H9 (cell line): ENCODE results near the gene BACH2. TPM values are rescaled to one million over a fixed set of nuclear protein-coding genes. Genes with fewer than 3 reads are reported as not detected.

Source experiments
- DNase-seq: peaks from one replicate; pipeline ENCODE4 v3.0.0-alpha.2; 2017
- H2AFZ ChIP-seq: one replicate; pipeline ENCODE4 v1.6.1; 2013; ENCODE audit warnings: mild to moderate bottlenecking, low read length, control low read depth, moderate library complexity
- H2AK5ac ChIP-seq: 2 replicates; pipeline ENCODE4 v1.6.1; 2013; ENCODE audit warnings: low read length, control low read depth, mixed read lengths; ENCODE audit not compliant: insufficient read length
- H2BK120ac ChIP-seq: one replicate; pipeline ENCODE4 v1.6.1; 2013; ENCODE audit warnings: low read depth, mild to moderate bottlenecking, low read length, control low read depth, inconsistent platforms; ENCODE audit not compliant: poor library complexity, severe bottlenecking
- H2BK12ac ChIP-seq: 2 replicates; pipeline ENCODE4 v1.6.1; 2013; ENCODE audit warnings: low read length, control low read depth, mixed read lengths, low read depth; ENCODE audit not compliant: insufficient read length
- H2BK15ac ChIP-seq: 2 replicates; pipeline ENCODE4 v1.6.1; 2013; ENCODE audit warnings: low read depth, low read length, control low read depth
- H2BK20ac ChIP-seq: one replicate; pipeline ENCODE4 v1.6.1; 2013; ENCODE audit warnings: low read depth, mild to moderate bottlenecking, low read length, control low read depth, inconsistent platforms; ENCODE audit not compliant: poor library complexity, severe bottlenecking
- H2BK5ac ChIP-seq: 2 replicates; pipeline ENCODE4 v1.6.1; 2013; ENCODE audit warnings: low read length, control low read depth, mixed read lengths; ENCODE audit not compliant: insufficient read length
- H3K14ac ChIP-seq: 2 replicates; pipeline ENCODE4 v1.6.1; 2013; ENCODE audit warnings: low read length, control low read depth; ENCODE audit not compliant: insufficient read depth
- H3K18ac ChIP-seq: 2 replicates; pipeline ENCODE4 v1.6.1; 2013; ENCODE audit warnings: low read depth, mild to moderate bottlenecking, mixed read lengths, low read length, control low read depth; ENCODE audit not compliant: insufficient read length
- H3K23ac ChIP-seq: 2 replicates; pipeline ENCODE4 v1.6.1; 2013; ENCODE audit warnings: low read length, control low read depth, mixed read lengths, low read depth; ENCODE audit not compliant: insufficient read length
- H3K23me2 ChIP-seq: 2 replicates; pipeline ENCODE4 v1.6.1; 2013; ENCODE audit warnings: low read depth, mild to moderate bottlenecking, mixed read lengths, low read length, control low read depth; ENCODE audit not compliant: insufficient read length, poor library complexity, severe bottlenecking
- H3K27ac ChIP-seq: 2 replicates; pipeline ENCODE4 v1.5.1; 2013; ENCODE audit warnings: low read length, control low read depth, mixed read lengths, low read depth; ENCODE audit not compliant: insufficient read length
- H3K27me3 ChIP-seq: 2 replicates; pipeline ENCODE4 v1.6.1; 2013; ENCODE audit warnings: low read length, control low read depth, inconsistent platforms; ENCODE audit not compliant: insufficient read depth
- H3K4ac ChIP-seq: 2 replicates; pipeline ENCODE4 v1.6.1; 2013; ENCODE audit warnings: low read depth, mild to moderate bottlenecking, control low read depth, inconsistent platforms, low read length, moderate library complexity
- H3K4me1 ChIP-seq: 2 replicates; pipeline ENCODE4 v1.6.1; 2013; ENCODE audit warnings: low read length, control low read depth, inconsistent platforms; ENCODE audit not compliant: insufficient read depth
- H3K4me2 ChIP-seq: 2 replicates; pipeline ENCODE4 v1.6.1; 2013; ENCODE audit warnings: low read length, control low read depth, mixed read lengths; ENCODE audit not compliant: insufficient read length, insufficient read depth
- H3K56ac ChIP-seq: 2 replicates; pipeline ENCODE4 v1.6.1; 2013; ENCODE audit warnings: low read depth, mild to moderate bottlenecking, mixed read lengths, low read length, control low read depth; ENCODE audit not compliant: insufficient read length
- H3K79me1 ChIP-seq: 2 replicates; pipeline ENCODE4 v1.6.1; 2013; ENCODE audit warnings: low read depth, mild to moderate bottlenecking, moderate library complexity, low read length, control low read depth, inconsistent platforms; ENCODE audit not compliant: insufficient read depth, poor library complexity, severe bottlenecking
- H3K79me2 ChIP-seq: 2 replicates; pipeline ENCODE4 v1.6.1; 2013; ENCODE audit warnings: low read length, control low read depth, inconsistent platforms; ENCODE audit not compliant: insufficient read depth
- H3K9ac ChIP-seq: 2 replicates; pipeline ENCODE4 v1.6.1; 2013; ENCODE audit warnings: low read length, control low read depth, mixed read lengths; ENCODE audit not compliant: insufficient read length; ENCODE audit errors: extremely low read depth
- H3K9me3 ChIP-seq: one replicate; pipeline ENCODE4 v1.6.1; 2013; ENCODE audit warnings: low read depth, low read length, inconsistent platforms; ENCODE audit not compliant: control insufficient read depth
- H3T11ph ChIP-seq: one replicate; pipeline ENCODE4 v1.6.1; 2013; ENCODE audit warnings: mild to moderate bottlenecking, low read length, control low read depth, inconsistent platforms
- H4K20me1 ChIP-seq: one replicate; pipeline ENCODE4 v1.6.1; 2013; ENCODE audit not compliant: control insufficient read depth, insufficient read length, insufficient read depth
- H4K5ac ChIP-seq: 2 replicates; pipeline ENCODE4 v1.6.1; 2013; ENCODE audit warnings: low read depth, mild to moderate bottlenecking, mixed read lengths, low read length, control low read depth; ENCODE audit not compliant: insufficient read length
- H4K8ac ChIP-seq: replicated peaks from 2 replicates; pipeline ENCODE4 v1.6.1; 2013; ENCODE audit warnings: low read length, control low read depth, mixed read lengths, low read depth; ENCODE audit not compliant: insufficient read length
- H4K91ac ChIP-seq: 2 replicates; pipeline ENCODE4 v1.6.1; 2013; ENCODE audit warnings: low read depth, mild to moderate bottlenecking, moderate library complexity, mixed read lengths, low read length, control low read depth; ENCODE audit not compliant: insufficient read length
- H3K27ac Mint-ChIP-seq, 3 experiments: 2 replicates in 2 of 3; 3 replicates in 1 of 3; pipeline ENCODE4 v1.8.0; 2020 to 2021; ENCODE audit warnings: mixed read lengths in 3 of 3, mild to moderate bottlenecking in 1 of 3, moderate library complexity in 1 of 3
- H3K27me3 Mint-ChIP-seq: 2 replicates; pipeline ENCODE4 v1.8.0; 2021; ENCODE audit warnings: low read depth, mild to moderate bottlenecking, moderate library complexity, mixed read lengths
- H3K36me3 Mint-ChIP-seq, 3 experiments: 2 replicates in 2 of 3; 3 replicates in 1 of 3; pipeline ENCODE4 v1.8.0; 2020 to 2021; ENCODE audit warnings: low read depth in 3 of 3, mixed read lengths in 3 of 3; ENCODE audit not compliant: insufficient read depth in 1 of 3
- H3K4me1 Mint-ChIP-seq, 2 experiments: 2 replicates each; pipeline ENCODE4 v1.8.0; 2020; ENCODE audit warnings: mixed read lengths in 2 of 2
- H3K4me3 Mint-ChIP-seq, 2 experiments: 2 replicates in 1 of 2; 3 replicates in 1 of 2; pipeline ENCODE4 v1.8.0; 2020 to 2021; ENCODE audit warnings: mild to moderate bottlenecking in 2 of 2, mixed read lengths in 2 of 2, moderate library complexity in 1 of 2
- H3K9me3 Mint-ChIP-seq, 2 experiments: 2 replicates in 1 of 2; 3 replicates in 1 of 2; pipeline ENCODE4 v1.8.0; 2020; ENCODE audit warnings: mild to moderate bottlenecking in 2 of 2, mixed read lengths in 2 of 2, moderate library complexity in 1 of 2
- WGBS: extraction: QIAGEN DNeasy Blood & Tissue Kit; methylation state at CpG from one replicate; pipeline ENCODE4 v1.1.7; 2013; ENCODE audit warnings: missing lambda C conversion rate, low lambda C conversion rate, mixed read lengths; ENCODE audit not compliant: insufficient read length; ENCODE audit errors: extremely low coverage; 5-methylcytosine and 5-hydroxymethylcytosine counted together
- total RNA-seq: library from RNA; stranded (reverse); gene quantifications from 2 replicates; pipeline ENCODE4 v1.2.1, GENCODE V29; 2021
- TF ChIP-seq, protein P1 (sequence below): fragments of 200-600 bp; sonication (generic); conservative IDR thresholded peaks from 3 replicates; pipeline ENCODE4 v1.8.0; 2021; ENCODE audit warnings: antibody characterized with exemption, mild to moderate bottlenecking

Gene BACH2
- total RNA-seq, 1 experiment from 2014 or later, result 2.0 TPM

DNA sequence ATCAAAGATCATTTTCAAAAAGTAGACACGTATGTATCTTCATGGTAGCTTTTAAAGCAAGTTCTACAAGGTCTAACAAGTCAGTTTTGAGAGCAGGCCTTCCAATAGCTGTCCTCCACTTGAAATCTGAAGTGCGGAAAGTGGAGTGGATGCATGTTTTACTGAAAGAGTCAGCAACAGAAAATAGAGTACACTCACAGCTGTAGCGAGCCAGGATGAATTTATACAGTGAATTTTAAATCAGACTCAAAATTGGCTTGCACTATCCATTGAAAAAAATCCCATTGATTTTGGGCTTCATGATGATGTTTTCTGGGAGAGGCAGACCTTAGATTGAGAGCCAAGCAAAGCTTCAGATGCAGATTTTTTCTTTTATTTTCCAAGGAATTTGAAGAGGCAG, 321.8 kb downstream of the BACH2 start:
- H3K27ac ChIP-seq, result no peak overlapping the region
- H3K9me3 Mint-ChIP-seq, result no peaks in the 10 kb centered on the region
- H3K23ac ChIP-seq, result no peak overlapping the region
- no peak overlapping the region for H4K8ac ChIP-seq
- H3K27me3 Mint-ChIP-seq, result no peaks in the 10 kb centered on the region
- H3K4me1 Mint-ChIP-seq, result peaks cover 0 to 3% of the 10 kb centered on the region in 2 experiments; a peak in 3 of 4 replicates
- no peak overlapping the region for H2BK12ac ChIP-seq
- H2BK20ac ChIP-seq, result no peak overlapping the region
- no peak overlapping the region for H3K18ac ChIP-seq
- no peak overlapping the region for H2BK15ac ChIP-seq
- no peaks in the 10 kb centered on the region for H4K20me1 ChIP-seq
- no peaks in the 10 kb centered on the region for H3K36me3 Mint-ChIP-seq
- no peak overlapping the region for H3K56ac ChIP-seq
- no peak overlapping the region for H4K91ac ChIP-seq
- no peak overlapping the region for H3T11ph ChIP-seq
- H3K23me2 ChIP-seq, result no peaks in the 10 kb centered on the region
- no peak overlapping the region for H3K4ac ChIP-seq
- no peak overlapping the region for H2AK5ac ChIP-seq
- no peak overlapping the region for H3K4me2 ChIP-seq
- no peak for DNase-seq
- TF ChIP-seq, protein P1, sequence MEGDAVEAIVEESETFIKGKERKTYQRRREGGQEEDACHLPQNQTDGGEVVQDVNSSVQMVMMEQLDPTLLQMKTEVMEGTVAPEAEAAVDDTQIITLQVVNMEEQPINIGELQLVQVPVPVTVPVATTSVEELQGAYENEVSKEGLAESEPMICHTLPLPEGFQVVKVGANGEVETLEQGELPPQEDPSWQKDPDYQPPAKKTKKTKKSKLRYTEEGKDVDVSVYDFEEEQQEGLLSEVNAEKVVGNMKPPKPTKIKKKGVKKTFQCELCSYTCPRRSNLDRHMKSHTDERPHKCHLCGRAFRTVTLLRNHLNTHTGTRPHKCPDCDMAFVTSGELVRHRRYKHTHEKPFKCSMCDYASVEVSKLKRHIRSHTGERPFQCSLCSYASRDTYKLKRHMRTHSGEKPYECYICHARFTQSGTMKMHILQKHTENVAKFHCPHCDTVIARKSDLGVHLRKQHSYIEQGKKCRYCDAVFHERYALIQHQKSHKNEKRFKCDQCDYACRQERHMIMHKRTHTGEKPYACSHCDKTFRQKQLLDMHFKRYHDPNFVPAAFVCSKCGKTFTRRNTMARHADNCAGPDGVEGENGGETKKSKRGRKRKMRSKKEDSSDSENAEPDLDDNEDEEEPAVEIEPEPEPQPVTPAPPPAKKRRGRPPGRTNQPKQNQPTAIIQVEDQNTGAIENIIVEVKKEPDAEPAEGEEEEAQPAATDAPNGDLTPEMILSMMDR, result no peak
- H2AFZ ChIP-seq, result no peak overlapping the region
- H3K14ac ChIP-seq, result no peak overlapping the region
- H3K27me3 ChIP-seq, result no peaks in the 10 kb centered on the region
- WGBS, result no CpG with 5 or more reads among the region's 3 CpGs
- H3K4me3 Mint-ChIP-seq, result no peak overlapping the region
- no peak overlapping the region for H4K5ac ChIP-seq
- H3K27ac Mint-ChIP-seq, result no peak overlapping the region
- H3K4me1 ChIP-seq, result no peaks in the 10 kb centered on the region; the same call in 1 of the 2 replicates
- H3K79me1 ChIP-seq, result no peaks in the 10 kb centered on the region
- H3K79me2 ChIP-seq, result no peaks in the 10 kb centered on the region
- H2BK5ac ChIP-seq, result no peak overlapping the region
- H3K9me3 ChIP-seq, result no peaks in the 10 kb centered on the region
- H3K9ac ChIP-seq, result no peak overlapping the region
- no peak overlapping the region for H2BK120ac ChIP-seq
